Measurements from ENCODE around the gene COL18A1.

Gene COL18A1

GRCh38 chr21:45481566-45481965 is 76.6 kb downstream of the COL18A1 start:
- Mint-ChIP-seq H3K27me3 (no peaks in the 10 kb centered on the region), H3K36me3 (no peaks in the 10 kb centered on the region), H3K4me1 (peaks cover 27 to 43% of the 10 kb centered on the region in 2 donors), H3K9me3 (peaks cover 0 to 4% of the 10 kb centered on the region in 2 donors), H3K4me3 (no peak overlapping the region), H3K27ac (no peak overlapping the region)
- DNase-seq (no peak), ATAC-seq (replicated peaks) (no peak)

DNA sequence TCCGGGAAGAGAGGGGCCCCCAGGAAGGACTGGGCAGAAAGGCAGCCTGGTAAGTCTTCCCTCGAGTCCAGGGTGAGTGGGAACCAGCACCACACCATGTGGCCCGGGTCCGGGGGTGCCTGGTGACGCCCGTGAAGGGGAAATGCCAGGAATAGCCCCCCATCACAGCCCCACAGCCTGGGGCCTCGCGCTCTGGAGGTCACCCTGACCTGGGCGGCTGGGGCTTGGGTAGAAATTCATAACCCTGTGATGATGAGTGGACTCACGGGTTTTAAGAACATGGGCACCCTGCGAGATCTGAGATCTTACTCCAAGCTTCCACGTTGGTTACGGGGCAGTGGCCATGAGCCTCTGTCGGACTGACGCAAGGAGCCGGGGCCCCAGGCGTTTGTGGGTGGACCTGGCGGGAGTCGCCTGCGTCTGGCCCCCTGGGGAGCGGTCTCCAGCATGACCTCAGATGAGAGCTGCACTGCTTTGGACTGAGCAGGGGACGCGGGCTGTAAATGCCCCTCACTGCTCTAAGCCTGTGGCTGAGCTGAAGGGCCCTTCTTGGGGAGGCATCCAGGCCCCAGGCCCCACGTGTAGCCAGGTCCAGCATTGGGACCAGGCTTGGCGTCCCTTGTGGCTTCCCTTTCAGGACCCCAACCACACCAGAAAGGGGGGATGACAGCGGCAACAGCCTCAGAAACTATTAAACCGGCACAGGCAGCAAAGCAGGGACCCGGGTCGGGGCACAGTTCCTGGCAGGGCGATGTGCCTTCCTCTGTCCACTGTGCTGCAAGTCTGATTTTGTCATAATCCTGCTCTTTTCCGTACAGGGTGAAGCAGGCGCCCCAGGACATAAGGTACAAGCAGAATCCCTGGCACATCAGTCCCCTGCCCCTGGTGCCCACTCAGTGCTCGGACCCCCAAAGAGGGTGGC is 77.3 kb downstream of the COL18A1 start:
- Mint-ChIP-seq H3K9me3 (peaks cover 0 to 4% of the 10 kb centered on the region in 2 donors), H3K36me3 (no peaks in the 10 kb centered on the region), H3K4me1 (peaks cover 25 to 39% of the 10 kb centered on the region in 2 donors), H3K27me3 (no peaks in the 10 kb centered on the region), H3K27ac (peak overlapping the region; percentile 92), H3K4me3 (peak overlapping the region; percentile 71 to 82)
- ATAC-seq (replicated peaks): no peak
- no peak for DNase-seq

DNA sequence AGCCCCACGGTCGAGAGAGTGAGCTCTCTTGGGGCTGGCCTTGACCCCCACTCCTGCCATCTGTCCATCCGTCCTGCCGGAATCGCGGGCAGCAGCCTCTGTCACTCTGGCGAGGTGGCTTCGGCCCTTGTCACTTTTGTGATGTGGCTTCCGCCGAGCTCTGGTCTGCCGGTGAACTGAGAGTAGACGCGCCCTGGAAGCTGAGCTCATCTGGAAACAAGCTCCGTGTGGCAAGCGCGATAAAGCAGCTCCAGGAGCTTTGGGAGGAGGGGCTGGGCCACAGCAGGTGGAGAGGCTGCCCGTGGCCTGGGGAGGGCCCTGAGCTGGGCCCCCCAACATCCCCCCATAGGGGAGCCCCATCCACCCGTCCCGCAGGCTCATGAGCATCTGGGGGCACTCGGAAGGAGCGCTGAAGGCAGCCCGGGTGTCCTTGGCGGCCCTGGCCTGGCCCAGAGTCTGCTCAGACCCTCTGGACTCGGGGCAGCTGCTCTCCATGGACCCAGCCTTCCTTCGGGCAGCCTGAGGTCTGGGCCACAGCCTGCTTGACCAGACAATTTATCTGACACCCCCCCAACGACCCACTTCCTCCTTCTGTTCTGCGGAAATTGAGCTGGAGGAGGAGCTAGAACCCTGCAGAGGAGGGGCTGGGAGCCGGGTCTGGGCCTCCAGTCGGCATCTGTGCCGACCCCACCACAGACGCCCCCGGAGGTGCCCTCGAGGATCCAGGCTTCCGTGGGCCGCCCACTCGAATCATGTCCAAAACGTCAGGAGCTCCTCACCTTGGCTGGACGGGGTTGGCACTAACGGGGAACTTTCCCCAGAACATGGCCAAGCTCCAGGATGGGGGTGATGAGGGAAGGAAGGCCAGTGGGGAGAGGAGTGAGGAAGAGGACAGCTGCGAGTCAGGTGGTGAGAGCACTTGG is 78.2 kb downstream of the COL18A1 start:
- H3K4me3 Mint-ChIP-seq: peak overlapping the region; percentile 71 to 82
- ATAC-seq (replicated peaks): peak; percentile 83 to 85
- H3K4me1 Mint-ChIP-seq: peaks cover 22 to 34% of the 10 kb centered on the region in 2 donors
- peaks cover 0 to 4% of the 10 kb centered on the region in 2 donors for H3K9me3 Mint-ChIP-seq
- peak overlapping the region; percentile 92 for H3K27ac Mint-ChIP-seq
- peak; percentile 47 for DNase-seq
- H3K36me3 Mint-ChIP-seq: no peaks in the 10 kb centered on the region
- H3K27me3 Mint-ChIP-seq: no peaks in the 10 kb centered on the region

DNA sequence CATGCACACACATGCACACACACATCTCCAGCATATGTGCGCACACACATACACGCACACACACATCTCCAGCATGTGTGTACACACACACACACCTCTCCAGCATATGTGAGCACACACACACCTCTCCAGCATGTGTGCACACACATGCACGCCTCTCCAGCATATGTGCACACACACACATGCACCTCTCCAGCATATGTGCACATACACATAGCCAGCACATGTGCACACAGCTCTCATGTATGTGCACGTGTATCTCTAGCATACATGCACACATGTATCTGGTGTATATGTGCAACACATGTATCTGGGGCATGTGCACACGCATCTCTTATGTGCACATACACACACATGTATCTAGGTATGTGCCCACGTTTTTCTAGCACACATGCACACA is 79.4 kb downstream of the COL18A1 start:
- peak overlapping the region; percentile 11 to 28 for H3K4me3 Mint-ChIP-seq
- H3K36me3 Mint-ChIP-seq: no peaks in the 10 kb centered on the region
- no peaks in the 10 kb centered on the region for H3K27me3 Mint-ChIP-seq
- DNase-seq: no peak
- ATAC-seq (replicated peaks): no peak
- peaks cover 0 to 4% of the 10 kb centered on the region in 2 donors for H3K9me3 Mint-ChIP-seq
- H3K27ac Mint-ChIP-seq: no peak overlapping the region
- peaks cover 16 to 24% of the 10 kb centered on the region in 2 donors for H3K4me1 Mint-ChIP-seq

DNA sequence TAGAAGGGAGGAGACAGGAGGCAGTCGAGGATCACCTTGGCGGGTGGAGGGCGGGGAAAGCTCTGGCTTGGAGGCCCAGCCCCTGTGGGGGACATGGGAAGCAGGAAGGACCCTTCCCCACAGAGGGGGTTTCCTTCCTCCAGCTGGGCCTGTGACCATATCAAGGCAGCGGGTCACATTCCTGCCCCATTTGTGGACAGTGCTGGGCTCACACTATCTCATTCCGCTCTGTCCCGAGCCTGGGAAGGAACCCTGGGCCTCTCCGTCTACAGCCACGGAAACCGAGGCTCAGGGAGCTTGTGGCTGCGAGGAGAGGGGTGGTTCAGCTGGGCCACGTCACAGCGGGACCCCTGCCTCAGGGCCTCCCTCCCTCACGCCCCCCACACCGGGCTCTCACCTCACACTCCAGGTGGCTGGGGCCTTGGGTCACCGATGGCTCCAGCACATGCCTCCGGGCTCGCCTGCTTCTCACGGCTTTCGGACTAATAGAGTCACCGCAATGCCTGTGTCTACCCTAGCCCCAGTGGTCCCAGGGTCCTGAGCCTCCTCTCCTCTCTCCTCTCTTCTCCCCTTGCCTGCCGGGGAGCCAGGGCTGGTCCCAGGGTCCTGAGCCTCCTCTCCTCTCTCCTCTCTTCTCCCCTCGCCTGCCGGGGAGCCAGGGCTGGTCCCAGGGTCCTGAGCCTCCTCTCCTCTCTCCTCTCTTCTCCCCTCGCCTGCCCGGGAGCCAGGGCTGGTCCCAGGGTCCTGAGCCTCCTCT is 80.9 kb downstream of the COL18A1 start:
- H3K4me3 Mint-ChIP-seq: no peak overlapping the region
- no peaks in the 10 kb centered on the region for H3K36me3 Mint-ChIP-seq
- H3K4me1 Mint-ChIP-seq: peaks cover 11 to 20% of the 10 kb centered on the region in 2 donors
- peaks cover 0 to 4% of the 10 kb centered on the region in 2 donors for H3K9me3 Mint-ChIP-seq
- DNase-seq (no peak), ATAC-seq (replicated peaks) (no peak)
- no peak overlapping the region for H3K27ac Mint-ChIP-seq
- H3K27me3 Mint-ChIP-seq: no peaks in the 10 kb centered on the region

DNA sequence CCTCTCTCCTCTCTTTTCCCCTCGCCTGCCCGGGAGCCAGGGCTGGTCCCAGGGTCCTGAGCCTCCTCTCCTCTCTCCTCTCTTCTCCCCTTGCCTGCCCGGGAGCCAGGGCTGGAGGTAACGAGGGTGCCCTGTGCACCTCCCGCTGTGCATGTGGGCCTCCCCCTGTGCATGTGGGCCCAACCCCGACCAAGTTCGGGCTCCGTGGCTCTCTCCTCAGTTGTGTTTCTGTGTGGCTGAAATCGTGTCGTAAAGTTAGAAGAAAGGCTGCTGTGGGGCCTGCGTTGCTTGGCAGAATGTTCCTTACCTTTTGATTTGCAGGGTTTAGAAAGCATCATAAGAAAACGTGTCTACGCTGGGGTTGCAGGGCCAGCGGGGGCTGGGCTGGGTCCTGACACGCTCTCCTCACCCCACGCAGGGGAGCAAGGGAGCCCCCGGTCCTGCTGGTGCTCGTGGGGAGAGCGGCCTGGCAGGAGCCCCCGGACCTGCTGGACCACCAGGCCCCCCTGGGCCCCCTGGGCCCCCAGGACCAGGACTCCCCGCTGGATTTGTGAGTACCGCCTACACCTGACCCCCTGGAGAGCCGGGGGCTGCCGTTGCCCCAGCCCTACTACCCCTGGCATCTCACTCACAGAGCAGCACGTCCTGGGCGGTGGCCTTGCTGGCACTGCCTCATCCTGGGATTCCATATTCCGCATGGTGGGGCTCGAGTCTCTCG is 81.6 kb downstream of the COL18A1 start:
- ATAC-seq (replicated peaks): no peak
- Mint-ChIP-seq H3K27ac (no peak overlapping the region), H3K36me3 (no peaks in the 10 kb centered on the region), H3K4me3 (no peak overlapping the region), H3K9me3 (peaks cover 0 to 4% of the 10 kb centered on the region in 2 donors), H3K4me1 (peaks cover 11 to 20% of the 10 kb centered on the region in 2 donors), H3K27me3 (no peaks in the 10 kb centered on the region)
- DNase-seq: no peak

DNA sequence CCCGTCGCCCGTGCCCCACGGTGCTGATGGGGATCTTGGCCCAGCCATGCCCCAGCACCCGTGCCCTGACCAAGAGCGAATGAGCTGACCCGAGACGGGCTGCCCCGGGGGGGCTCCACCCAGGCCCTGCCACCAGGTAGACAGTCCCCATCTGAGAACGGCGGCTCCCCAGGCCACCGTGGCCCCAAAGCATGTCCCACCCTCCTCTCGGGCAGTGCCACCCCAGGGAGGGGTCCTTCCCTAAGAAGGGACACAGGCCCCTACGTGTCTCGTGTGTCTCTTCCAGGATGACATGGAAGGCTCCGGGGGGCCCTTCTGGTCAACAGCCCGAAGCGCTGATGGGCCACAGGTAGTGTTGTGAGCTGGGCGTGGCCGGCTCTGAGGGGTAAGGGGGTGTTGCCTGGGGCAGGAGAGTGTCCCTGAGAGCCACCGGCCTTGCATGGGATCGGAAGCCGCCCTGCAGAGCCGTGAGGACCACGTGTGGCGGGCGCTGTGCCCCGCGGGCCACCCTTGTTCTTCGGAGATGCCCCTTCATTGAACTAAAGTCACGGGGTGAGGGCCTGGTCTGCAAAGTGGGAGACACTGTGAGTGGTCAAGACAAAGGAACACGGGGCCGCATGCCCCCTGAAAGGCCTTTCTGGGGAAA is 82.3 kb downstream of the COL18A1 start:
- H3K27me3 Mint-ChIP-seq: no peaks in the 10 kb centered on the region
- H3K36me3 Mint-ChIP-seq: no peaks in the 10 kb centered on the region
- H3K9me3 Mint-ChIP-seq: peaks cover 0 to 4% of the 10 kb centered on the region in 2 donors
- no peak overlapping the region for H3K27ac Mint-ChIP-seq
- no peak overlapping the region for H3K4me3 Mint-ChIP-seq
- H3K4me1 Mint-ChIP-seq: peaks cover 11 to 20% of the 10 kb centered on the region in 2 donors
- DNase-seq: no peak
- ATAC-seq (replicated peaks): no peak

- Mint-ChIP-seq H3K36me3 (no peaks in the 10 kb centered on the region), H3K4me1 (peaks cover 8 to 14% of the 10 kb centered on the region in 2 donors), H3K9me3 (peaks cover 0 to 4% of the 10 kb centered on the region in 2 donors), H3K4me3 (no peak overlapping the region), H3K27ac (no peak overlapping the region), H3K27me3 (no peaks in the 10 kb centered on the region)
- ATAC-seq (replicated peaks): no peak
- DNase-seq: no peak
These were observed 83.1 kb downstream of the COL18A1 start for GRCh38 chr21:45487891-45488600.

GRCh38 chr21:45488931-45489721 is 84.2 kb downstream of the COL18A1 start:
- DNase-seq: no peak
- H3K4me3 Mint-ChIP-seq: no peak overlapping the region
- no peak for ATAC-seq (replicated peaks)
- H3K4me1 Mint-ChIP-seq: peaks cover 3 to 4% of the 10 kb centered on the region in 2 donors
- H3K27me3 Mint-ChIP-seq: no peaks in the 10 kb centered on the region
- peaks cover 0 to 2% of the 10 kb centered on the region in 2 donors for H3K9me3 Mint-ChIP-seq
- no peak overlapping the region for H3K27ac Mint-ChIP-seq
- no peaks in the 10 kb centered on the region for H3K36me3 Mint-ChIP-seq

DNA sequence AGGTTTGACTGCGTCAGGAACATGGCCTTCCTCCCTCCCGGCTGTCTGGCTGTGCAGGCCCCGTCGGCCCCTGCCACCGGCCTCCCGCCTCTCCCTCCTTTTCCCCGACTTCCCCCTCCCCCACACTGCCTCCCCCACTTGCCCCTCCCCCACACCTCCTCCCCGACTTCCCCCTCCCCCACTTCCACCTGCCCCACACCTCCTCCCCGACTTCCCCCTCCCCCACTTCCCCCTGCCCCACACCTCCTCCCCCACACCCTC is 84.7 kb downstream of the COL18A1 start:
- Mint-ChIP-seq H3K4me1 (no peaks in the 10 kb centered on the region), H3K27ac (no peak overlapping the region), H3K9me3 (no peaks in the 10 kb centered on the region), H3K27me3 (no peaks in the 10 kb centered on the region), H3K36me3 (no peaks in the 10 kb centered on the region), H3K4me3 (no peak overlapping the region)
- no peak for DNase-seq
- ATAC-seq (replicated peaks): no peak

- Mint-ChIP-seq H3K9me3 (no peaks in the 10 kb centered on the region), H3K36me3 (no peaks in the 10 kb centered on the region), H3K4me1 (no peaks in the 10 kb centered on the region), H3K4me3 (no peak overlapping the region), H3K27me3 (no peaks in the 10 kb centered on the region), H3K27ac (no peak overlapping the region)
- ATAC-seq (replicated peaks) (no peak), DNase-seq (no peak)
These were observed 85.2 kb downstream of the COL18A1 start for GRCh38 chr21:45490049-45490731.

DNA sequence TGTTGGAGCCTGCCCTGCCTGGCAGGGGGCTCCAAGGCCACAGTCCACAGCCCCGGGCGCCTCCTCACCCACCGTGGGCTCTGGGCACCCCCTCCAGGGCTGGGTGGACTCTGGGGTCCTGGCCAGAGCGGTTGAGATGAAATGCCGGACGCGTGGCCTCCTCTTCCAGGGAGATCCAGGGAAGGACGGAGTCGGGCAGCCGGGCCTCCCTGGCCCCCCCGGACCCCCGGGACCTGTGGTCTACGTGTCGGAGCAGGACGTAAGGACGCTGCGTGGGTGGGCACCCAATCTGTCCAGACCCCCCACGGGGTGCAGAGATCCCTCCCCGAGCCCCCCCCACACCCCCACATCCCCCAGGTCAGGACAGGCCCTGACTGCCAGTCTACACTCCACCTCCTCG is 86.1 kb downstream of the COL18A1 start:
- DNase-seq: no peak
- ATAC-seq (replicated peaks): no peak
- Mint-ChIP-seq H3K4me1 (no peaks in the 10 kb centered on the region), H3K27ac (no peak overlapping the region), H3K36me3 (no peaks in the 10 kb centered on the region), H3K27me3 (no peaks in the 10 kb centered on the region), H3K4me3 (no peak overlapping the region), H3K9me3 (no peaks in the 10 kb centered on the region)

Measured in stimulated activated naive B cell treated with anti-CD40 and anti-IgM and Interleukin-4, amounts not matched to agents 10 μg/mL and 1 μg/mL and 100 μg/mL, for 72 hours (primary cell).